Omental fat pad (tissue), 4 donors: Measurements from ENCODE around the gene HSF2BP. TPM values are rescaled to one million over a fixed set of nuclear protein-coding genes. Genes with fewer than 3 reads are reported as not detected.
"Not testable (repeated sequence)": the region's sequence is repeated elsewhere in the genome, so short reads cannot be mapped to it uniquely, and the experiment has no call there.

Experiments used
- ATAC-seq: fragments of 150-250 bp; one replicate; pipeline ENCODE4 v1.9.1; 2016; ENCODE audit warnings: mild to moderate bottlenecking, moderate library complexity; ENCODE audit not compliant: low FRiP score
- DNase-seq: peaks from one replicate; pipeline ENCODE4 v3.0.0-alpha.2; 2019; ENCODE audit warnings: low spot score
- CTCF ChIP-seq, 3 donors: fragments of 450-650 bp; IDR thresholded peaks; one replicate each; pipeline ENCODE4 v1.5.1; 2016 to 2017; ENCODE audit warnings: antibody characterized with exemption in 3 of 3, mild to moderate bottlenecking in 3 of 3, moderate library complexity in 2 of 3
- total RNA-seq, 4 donors: library from RNA; depleted of rRNA; stranded (reverse); fragments of >200 nt; gene quantifications; one replicate each; pipeline ENCODE4 v1.1.0, GENCODE V29; 2016

HSF2BP gene
- total RNA-seq, 4 donors from 2014 or later: 0.94 to 1.6 (median 1.1) TPM; not detected in 1

- no peak for TF ChIP-seq CTCF (IDR thresholded peaks at IDR 0.05)
- DNase-seq (no peak), ATAC-seq (no peak)
Measured at GRCh38 chr21:43619344-43619743, 39.9 kb downstream of the HSF2BP start.

GRCh38 chr21:43618940-43619339 is 40.3 kb downstream of the HSF2BP start:
- no peak for TF ChIP-seq CTCF (IDR thresholded peaks at IDR 0.05)
- DNase-seq (no peak), ATAC-seq (no peak)

GRCh38 chr21:43616861-43617260 is 42.4 kb downstream of the HSF2BP start:
- not testable (repeated sequence) for ATAC-seq, DNase-seq

- no peak for ATAC-seq
- TF ChIP-seq CTCF (IDR thresholded peaks at IDR 0.05): no peak
- DNase-seq: no peak
Measured at GRCh38 chr21:43614839-43615238, 44.4 kb downstream of the HSF2BP start.

GRCh38 chr21:43613755-43614638 is 45.3 kb downstream of the HSF2BP start:
- ATAC-seq (no peak), DNase-seq (no peak)
- TF ChIP-seq CTCF (IDR thresholded peaks at IDR 0.05): no peak

GRCh38 chr21:43611598-43612369 is 47.5 kb downstream of the HSF2BP start:
- DNase-seq: no peak
- TF ChIP-seq CTCF (IDR thresholded peaks at IDR 0.05): no peak
- peak; percentile 82 for ATAC-seq

GRCh38 chr21:43609501-43610340 is 49.6 kb downstream of the HSF2BP start:
- DNase-seq (no peak), ATAC-seq (no peak)
- TF ChIP-seq CTCF (IDR thresholded peaks at IDR 0.05): no peak
